Measurements from ENCODE around the gene SRA1.

SRA1 gene

DNA sequence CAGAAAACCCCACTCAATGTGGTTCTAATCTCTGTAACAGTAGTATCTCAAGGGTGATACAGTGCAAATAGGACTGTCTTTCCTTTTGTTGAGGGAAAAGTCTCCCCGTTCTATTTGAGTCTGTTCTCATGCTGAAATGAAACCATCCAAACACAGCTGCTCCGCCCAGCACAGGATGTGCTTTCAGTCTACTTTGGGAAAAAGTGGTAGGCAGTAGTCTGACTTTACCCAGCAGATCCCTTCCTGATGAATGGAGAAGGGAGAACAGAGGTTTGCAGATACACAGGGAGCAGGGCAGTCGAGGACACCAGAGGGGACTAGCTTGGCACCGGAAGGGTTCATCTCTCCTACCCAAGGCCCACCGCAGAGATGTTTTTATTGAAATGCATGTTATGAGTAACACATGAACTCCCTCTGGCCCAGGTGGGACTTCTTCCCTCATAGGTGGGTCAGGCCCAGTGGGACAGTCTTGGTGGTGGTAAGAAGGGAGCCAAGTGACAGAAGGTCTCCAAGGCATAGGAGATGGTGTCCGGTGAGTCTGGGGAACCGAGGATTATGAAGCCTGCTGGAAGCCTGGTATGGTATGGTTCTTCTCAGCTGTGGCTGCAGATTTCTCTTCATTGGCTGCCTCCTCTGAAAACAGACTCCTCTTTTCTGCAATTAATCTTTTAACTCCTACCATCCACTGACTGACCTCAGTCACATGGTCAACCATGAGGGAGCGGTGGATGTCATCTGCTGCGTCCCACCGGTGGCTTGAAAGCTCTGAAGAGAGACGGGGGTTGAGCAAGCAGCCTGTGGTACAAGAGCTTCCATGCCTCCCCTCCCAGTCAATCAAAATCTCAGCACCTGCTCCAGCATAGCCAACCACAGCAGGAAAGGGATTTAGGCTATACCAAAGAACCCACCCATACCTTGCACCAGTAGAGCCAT, 6.9 kb downstream of the SRA1 start:
- no peak for DNase-seq (ENCODE audit: low spot score)

GRCh38 chr5:140549237-140550144, 7.8 kb downstream of the SRA1 start:
- DNase-seq (ENCODE audit: low spot score) = no peak

GRCh38 chr5:140548791-140549190, 8.5 kb downstream of the SRA1 start:
- DNase-seq (ENCODE audit: low spot score) = no peak

GRCh38 chr5:140548300-140548688, 9.0 kb downstream of the SRA1 start:
- DNase-seq (ENCODE audit: low spot score) = no peak

- DNase-seq (ENCODE audit: low spot score) = peak; percentile 94
Observed at GRCh38 chr5:140547508-140548299, 9.6 kb downstream of the SRA1 start, which contains the start of gene EIF4EBP3. Gene EIF4EBP3, plus strand, starts transcription at chr5:140547662. Its CDS starts 76 bp downstream, at chr5:140547738.

- no peak for DNase-seq (ENCODE audit: low spot score)
Observed at GRCh38 chr5:140546851-140547507, 10.3 kb downstream of the SRA1 start.

DNA sequence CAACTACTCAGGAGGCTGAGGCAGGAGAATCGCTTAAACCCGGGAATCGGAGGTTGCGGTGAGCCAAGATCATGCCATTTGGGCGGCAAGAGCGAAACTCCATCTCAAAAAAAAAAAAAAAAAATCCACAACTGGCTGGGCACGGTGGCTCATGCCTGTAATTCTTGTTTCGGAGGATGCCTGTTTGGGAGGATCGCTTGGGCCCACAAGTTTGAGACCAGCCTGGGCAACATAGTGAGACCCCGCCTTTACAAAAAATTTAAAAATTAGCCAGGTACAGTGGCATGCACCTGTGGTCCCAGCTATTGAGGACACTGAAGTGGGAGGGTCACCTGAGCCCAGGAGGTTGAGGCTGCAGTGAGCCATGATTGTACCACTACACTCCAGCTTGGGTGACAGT, 11.7 kb downstream of the SRA1 start:
- no peak for DNase-seq (ENCODE audit: low spot score)

- DNase-seq (ENCODE audit: low spot score) = no peak
Observed at GRCh38 chr5:140544986-140545385, 12.3 kb downstream of the SRA1 start.

GRCh38 chr5:140542972-140543371, 14.3 kb downstream of the SRA1 start:
- no peak for DNase-seq (ENCODE audit: low spot score)

GRCh38 chr5:140540227-140540626, 17.0 kb downstream of the SRA1 start:
- DNase-seq (ENCODE audit: low spot score) = no peak

GRCh38 chr5:140524003-140524402, 33.3 kb downstream of the SRA1 start:
- DNase-seq (ENCODE audit: low spot score) = no peak

DNA sequence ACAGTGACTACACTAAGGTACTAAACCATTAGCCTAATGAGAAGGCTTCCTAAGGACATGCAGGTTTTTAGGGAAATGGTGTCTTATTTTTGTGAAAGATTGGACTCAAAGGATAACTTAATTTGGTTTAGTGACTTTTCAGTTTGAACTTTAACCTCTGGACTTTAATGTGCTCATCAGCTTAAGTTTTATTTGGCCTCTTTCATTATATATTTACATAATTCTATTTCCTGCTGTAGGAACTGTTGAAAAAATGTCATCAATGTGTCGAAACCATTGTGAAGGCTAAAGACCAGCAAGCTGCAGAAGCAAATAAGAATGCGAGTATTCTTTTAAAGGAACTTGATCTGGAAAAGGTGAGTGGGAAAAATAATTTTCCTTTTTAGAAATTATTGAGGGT, 44.1 kb downstream of the SRA1 start:
- no peak for DNase-seq (ENCODE audit: low spot score)

DNA sequence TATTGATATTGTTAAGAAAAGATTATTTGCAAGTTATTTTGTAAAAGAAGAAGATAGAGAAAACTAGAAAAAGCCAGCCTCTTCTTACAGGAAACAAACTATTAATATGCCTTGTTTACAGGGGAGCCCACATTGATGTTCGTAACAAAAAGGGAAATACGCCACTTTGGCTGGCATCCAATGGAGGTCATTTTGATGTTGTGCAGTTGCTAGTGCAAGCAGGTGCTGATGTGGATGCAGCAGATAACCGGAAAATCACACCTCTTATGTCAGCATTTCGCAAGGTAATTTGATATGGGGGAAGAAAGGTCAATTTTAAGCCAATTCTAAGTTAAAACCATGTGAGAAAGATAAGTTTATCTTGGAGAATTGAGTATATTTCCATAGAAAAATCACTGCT, 47.4 kb downstream of the SRA1 start:
- DNase-seq (ENCODE audit: low spot score) = no peak

- DNase-seq (ENCODE audit: low spot score) = no peak
Observed at GRCh38 chr5:140502834-140503233, 54.4 kb downstream of the SRA1 start.
